Stimulated activated CD4-positive, alpha-beta T cell treated with anti-CD3 and anti-CD28 coated beads, TNF-alpha, amount 100 ng/mL, for 1 hour (primary cell): ENCODE results near the gene RUFY1.
A peak's percentile ranks its signal among the peaks of the same experiment; 100 is the strongest.
"Not testable (repeated sequence)": the region's sequence is repeated elsewhere in the genome, so short reads cannot be mapped to it uniquely, and the experiment has no call there.

Experiments
- DNase-seq, 3 donors: peaks; one replicate each; pipeline ENCODE4 v3.0.0-alpha.2; 2020; ENCODE audit warnings: low read depth in 3 of 3, low spot score in 1 of 3

RUFY1 gene

DNA sequence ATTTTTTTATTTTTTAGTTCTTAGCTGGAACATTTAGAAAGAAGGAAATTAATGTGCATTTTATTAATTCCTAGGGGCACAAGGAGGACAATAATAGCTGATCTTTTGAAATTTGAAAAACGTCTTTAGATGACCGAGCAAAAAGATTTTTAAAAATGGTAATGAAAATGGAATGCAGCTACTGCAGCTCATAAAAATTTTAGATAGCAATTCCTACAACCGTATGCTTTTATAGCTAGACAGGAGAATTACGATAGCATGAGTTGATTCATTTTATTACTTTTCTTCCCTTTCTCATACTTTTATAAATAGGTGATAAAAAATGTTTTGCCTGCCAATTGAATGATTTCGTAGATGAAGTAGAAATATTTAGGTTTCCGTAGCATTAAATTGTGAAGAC is 13.7 kb upstream of the RUFY1 start:
- DNase-seq = no peak

GRCh38 chr5:179542170-179542569 is 8.2 kb upstream of the RUFY1 start:
- no peak for DNase-seq

DNA sequence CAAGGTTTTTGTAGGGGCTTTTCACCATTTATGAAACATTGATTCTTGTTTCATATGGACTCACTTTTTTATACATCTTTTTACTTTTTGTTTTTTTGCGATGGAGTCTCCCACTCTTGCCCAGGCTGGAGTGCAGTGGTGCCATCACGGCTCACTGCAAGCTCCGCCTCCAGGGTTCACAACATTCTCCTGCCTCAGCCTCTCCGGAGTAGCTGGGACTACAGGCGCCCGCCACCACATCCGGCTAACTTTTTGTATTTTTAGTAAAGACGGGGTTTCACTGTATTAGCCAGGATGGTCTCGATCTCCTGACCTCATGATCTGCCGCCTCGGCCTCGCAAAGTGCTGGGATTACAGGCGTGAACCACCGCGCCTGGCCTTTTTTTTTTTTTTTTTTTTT is 7.1 kb upstream of the RUFY1 start:
- DNase-seq = not testable (repeated sequence)

GRCh38 chr5:179553006-179553405 is 2.7 kb downstream of the RUFY1 start:
- no peak for DNase-seq

DNA sequence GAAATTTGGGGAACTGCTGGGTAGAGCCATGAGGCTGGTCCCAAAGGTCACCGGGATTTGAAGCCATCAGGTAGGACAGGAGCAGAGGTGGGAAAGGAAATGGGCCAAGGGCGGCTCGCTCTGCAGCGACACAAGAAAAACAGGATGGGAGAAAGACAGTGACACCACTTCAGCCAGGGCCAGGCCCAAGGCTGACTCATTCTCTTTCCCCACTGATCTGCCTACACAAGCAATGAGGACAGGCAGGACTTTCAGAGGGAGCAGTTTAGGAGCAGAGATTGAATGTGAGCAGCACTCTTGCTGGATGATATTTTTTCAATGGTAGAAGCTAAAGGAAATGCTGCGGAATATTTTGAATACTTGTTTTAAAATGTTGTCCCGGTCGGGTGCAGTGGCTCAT is 3.5 kb downstream of the RUFY1 start:
- no peak for DNase-seq

- no peak for DNase-seq
Measured at GRCh38 chr5:179554981-179555380, 4.6 kb downstream of the RUFY1 start.

- DNase-seq = not testable (repeated sequence)
Measured at GRCh38 chr5:179558261-179558799, 8.0 kb downstream of the RUFY1 start.

GRCh38 chr5:179558932-179559283 is 8.6 kb downstream of the RUFY1 start:
- DNase-seq = no peak

DNA sequence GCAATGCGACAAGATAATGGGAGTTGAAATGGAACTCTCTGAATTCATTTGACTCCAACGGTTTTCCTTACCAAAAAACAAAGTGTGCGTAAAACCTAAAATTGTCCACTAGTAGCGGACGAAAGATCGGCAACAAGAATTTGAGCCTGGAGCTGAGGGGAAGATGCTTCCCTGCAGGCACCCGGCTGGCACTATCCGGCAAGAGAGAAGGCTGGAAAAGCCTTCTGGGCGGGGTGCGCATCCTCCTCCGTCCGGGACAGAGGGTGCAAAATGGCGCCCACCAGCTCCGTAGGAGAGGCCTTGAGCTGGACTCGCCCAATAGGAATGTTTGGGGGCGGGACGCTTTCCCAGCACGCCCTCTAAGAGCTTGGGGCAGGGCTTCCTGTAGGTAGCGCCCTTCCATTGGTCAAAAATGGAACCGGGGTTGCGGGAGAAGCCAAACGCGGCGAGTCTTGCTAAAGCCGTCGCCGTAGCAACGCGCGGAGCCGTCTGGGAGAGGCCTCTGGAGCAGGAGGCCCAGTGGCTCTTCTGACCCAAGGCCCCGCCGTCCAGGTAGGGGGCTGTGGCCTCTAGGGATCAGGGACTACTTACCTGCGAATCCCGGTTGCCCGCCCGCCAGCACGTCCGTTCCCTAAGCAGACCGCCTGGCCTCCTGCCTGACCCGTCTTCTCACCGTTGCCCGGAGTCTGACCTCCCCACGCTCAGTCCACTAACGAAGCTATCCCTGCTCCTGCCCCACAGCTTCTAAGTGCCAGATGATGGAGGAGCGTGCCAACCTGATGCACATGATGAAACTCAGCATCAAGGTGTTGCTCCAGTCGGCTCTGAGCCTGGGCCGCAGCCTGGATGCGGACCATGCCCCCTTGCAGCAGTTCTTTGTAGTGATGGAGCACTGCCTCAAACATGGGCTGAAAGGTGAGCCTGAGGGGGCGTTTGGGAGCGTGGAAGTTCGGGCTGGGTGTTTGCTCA is 9.2 kb downstream of the RUFY1 start:
- peak; percentile 57 to 72 (median 67) for DNase-seq

GRCh38 chr5:179564526-179564925 is 14.2 kb downstream of the RUFY1 start:
- no peak for DNase-seq

- DNase-seq = no peak
Measured at GRCh38 chr5:179568721-179569120, 18.4 kb downstream of the RUFY1 start.

DNA sequence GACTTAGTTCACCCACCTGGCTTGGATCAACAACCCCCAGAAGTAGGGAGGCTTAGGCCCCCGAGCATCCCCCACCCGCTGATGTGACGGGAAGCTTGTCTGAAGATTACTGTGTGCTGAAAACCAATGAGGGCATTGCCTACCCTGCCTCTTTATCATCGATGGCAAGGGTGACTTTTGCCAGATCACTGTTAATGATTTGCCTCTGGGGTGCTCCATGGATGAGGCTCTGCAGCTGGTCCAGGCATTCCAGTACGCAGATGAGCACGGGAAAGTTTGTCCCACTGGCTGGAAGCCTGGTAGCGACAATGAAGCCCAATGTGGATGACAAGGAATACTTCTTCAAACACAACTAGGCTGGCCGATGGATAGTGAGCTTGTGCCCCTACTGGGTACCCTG is 22.0 kb downstream of the RUFY1 start:
- no peak for DNase-seq

DNA sequence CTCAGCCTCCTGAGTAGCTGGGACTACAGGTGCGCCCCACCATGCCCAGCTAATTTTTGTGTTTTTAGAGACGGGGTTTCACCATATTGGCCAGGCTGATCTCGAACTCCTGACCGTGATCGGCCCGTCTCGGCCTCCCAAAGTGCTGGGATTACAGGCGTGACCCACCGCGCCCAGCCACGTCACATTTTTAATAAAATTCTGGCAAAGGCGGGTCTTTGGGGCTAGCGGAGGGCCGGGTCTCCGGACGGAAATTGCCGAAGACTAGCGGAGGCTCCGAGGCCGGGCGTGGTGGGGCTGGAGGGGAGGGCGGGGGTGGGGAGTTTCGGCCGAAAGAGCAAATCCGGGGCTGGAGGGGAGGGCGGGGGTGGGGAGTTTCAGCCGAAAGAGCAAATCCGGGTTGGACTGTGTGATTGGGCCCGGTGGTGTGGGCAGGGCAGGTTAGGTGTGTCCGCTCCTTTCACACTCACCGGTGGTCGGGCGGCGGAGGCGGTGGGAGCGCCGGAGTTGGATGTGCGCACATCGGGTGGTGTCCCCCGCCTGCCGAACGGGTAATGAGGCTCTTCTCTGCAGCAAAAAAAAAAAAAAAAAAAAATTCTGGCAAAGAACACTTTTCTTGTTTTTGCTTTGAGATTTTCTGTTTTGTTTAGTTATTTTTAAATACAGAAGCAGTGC is 27.1 kb downstream of the RUFY1 start:
- no peak for DNase-seq

DNA sequence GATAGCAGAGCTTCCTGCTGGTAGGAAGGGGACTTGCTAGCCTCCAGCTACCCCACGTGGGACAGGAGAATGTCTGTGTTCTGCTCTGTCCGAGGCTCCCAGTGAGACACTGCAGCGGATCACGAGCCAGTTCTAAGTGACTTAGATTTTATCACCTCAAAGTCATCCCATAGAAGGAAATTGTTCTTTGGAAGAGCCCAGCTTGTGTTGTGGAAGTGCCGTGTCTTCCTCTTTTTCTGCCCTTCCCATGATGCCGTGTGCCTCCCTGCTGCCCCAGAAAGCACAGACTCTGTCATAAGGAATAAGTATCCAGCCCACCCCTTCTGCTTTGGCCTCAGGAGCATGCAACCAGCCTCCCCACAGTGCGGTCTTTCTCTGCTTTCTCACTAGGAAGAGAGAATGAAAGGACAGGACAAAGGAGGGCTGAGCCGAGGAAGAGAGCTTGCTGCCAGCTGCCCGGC is 35.6 kb downstream of the RUFY1 start:
- DNase-seq = no peak

- no peak for DNase-seq
Measured at GRCh38 chr5:179588166-179588565, 37.8 kb downstream of the RUFY1 start.

DNA sequence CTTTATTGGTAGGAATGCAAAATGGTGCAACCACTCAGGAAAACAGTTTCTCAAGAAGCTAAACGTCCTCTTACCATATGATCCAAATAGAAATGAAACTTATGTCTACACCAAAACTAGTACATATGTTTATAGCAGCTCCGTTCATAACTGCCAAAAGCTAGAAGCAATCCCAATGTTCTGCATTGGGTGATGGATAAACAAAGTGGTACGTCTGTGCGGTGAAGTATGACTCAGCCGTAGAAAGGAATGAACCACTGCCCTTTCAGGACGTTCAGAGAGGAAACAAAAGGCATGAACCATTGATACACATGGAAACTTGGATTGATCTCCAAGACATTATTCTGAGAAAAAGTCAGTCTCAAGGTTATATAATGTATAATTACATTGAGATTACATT is 45.6 kb downstream of the RUFY1 start:
- no peak for DNase-seq

DNA sequence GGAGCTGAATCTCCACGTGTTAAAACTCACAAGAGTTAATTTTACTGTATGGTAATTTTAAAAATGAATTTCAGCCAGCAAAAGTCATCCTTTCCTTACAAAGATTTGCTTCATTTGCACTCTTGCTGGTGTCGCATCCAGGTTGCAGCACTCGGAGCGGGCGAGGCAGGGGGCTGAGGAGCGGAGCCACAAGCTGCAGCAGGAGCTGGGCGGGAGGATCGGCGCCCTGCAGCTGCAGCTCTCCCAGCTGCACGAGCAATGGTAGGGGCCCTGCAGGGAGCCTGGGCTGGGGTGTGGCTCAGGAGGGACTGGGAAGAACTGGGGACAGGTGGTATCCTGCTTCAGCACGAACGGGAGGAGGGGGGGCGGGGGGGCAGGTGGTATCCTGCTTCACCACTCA is 46.1 kb downstream of the RUFY1 start:
- DNase-seq = no peak

- no peak for DNase-seq
Measured at GRCh38 chr5:179599100-179599499, 48.7 kb downstream of the RUFY1 start.

GRCh38 chr5:179599566-179599965 is 49.2 kb downstream of the RUFY1 start:
- no peak for DNase-seq

- no peak for DNase-seq
Measured at GRCh38 chr5:179599973-179600372, 49.6 kb downstream of the RUFY1 start.

GRCh38 chr5:179601871-179602625 is 51.7 kb downstream of the RUFY1 start:
- DNase-seq = no peak
